ENCODE data around the gene NPLOC4.
A peak's percentile ranks its signal among the peaks of the same experiment; 100 is the strongest.

Gene NPLOC4

GRCh38 chr17:81578038-81578441 is 58.9 kb downstream of the NPLOC4 start:
- CTCF ChIA-PET, result interaction anchor here (0.7 to 3.3 kb wide), 3 partner anchors 11 to 28 kb away, joined by 7 to 12 read pairs (median 12); no protein-coding TSS in a partner anchor
- POLR2A ChIA-PET, result interaction anchor here (1.3 kb wide), 1 partner anchor 9 kb away, joined by 3 read pairs; no protein-coding TSS in a partner anchor
- Histone ChIP-seq H3K36me3 (ENCODE audit: control insufficient read depth in 2 of 2, insufficient read depth in 1 of 2, low read length in 2 of 2) (peaks cover 16 to 95% of the 10 kb centered on the region in 2 experiments), H3K27ac (ENCODE audit: extremely low read depth, low read depth, low read length) (no peak overlapping the region), H3K9me3 (ENCODE audit: control insufficient read depth, insufficient read depth, low read depth, low read length) (no peaks in the 10 kb centered on the region), H3K4me3 (ENCODE audit: low read depth, low read length) (no peak overlapping the region), H3K4me1 (ENCODE audit: control insufficient read depth, insufficient read depth, low read length) (peaks cover 16% of the 10 kb centered on the region)
- TF ChIP-seq ZFP69B (tag by site-specific recombination; IDR thresholded peaks at IDR 0.05) (no peak), ZFHX2 (tag by site-specific recombination; conservative IDR thresholded peaks at IDR 0.05) (peak; percentile 13; the same call in 1 of the 2 replicates), ZIC2 (tag by site-specific recombination; IDR thresholded peaks at IDR 0.05) (peak; percentile 71)

DNA sequence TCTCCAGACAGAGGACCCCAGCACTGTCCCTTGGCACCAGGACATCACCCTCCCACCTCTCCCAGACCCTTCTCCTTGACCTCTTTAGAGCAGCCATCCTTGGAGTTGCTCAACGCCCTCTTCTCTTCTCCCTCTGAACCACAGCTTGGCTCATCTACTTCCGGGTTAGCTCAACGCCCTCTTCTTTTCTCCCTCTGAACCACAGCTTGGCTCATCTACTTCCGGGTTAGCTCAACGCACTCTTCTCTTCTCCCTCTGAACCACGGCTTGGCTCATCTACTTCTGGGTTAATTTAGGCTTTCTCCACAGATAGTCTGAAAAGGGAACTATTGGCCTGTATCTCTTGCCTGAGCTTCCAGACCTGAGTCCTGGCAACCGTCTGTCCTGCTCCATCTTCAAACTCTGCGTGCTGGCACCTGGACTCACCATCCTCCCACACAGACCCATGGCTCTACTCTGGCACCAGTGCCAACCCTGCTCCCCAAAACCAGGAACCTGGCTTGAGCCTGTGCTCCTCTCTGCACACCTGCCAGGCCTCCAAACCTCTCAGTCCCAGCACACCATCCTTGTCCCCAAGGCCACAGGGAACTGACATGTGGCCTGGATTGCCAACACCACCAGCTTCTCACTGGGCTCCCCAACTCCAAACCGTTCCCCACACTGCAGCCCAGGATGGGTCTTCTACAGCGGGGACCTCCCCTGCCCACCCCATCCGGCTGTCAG is 59.5 kb downstream of the NPLOC4 start:
- Histone ChIP-seq H3K9me3 (ENCODE audit: control insufficient read depth, insufficient read depth, low read depth, low read length) (no peaks in the 10 kb centered on the region), H3K4me3 (ENCODE audit: low read depth, low read length) (no peak overlapping the region), H3K36me3 (ENCODE audit: control insufficient read depth in 2 of 2, insufficient read depth in 1 of 2, low read length in 2 of 2) (peaks cover 13 to 95% of the 10 kb centered on the region in 2 experiments), H3K4me1 (ENCODE audit: control insufficient read depth, insufficient read depth, low read length) (peaks cover 16% of the 10 kb centered on the region), H3K27ac (ENCODE audit: extremely low read depth, low read depth, low read length) (peak overlapping the region; percentile 59)
- ChIA-PET CTCF (interaction anchor here (0.7 to 3.3 kb wide), 3 partner anchors 11 to 28 kb away, joined by 7 to 12 read pairs (median 12); no protein-coding TSS in a partner anchor), POLR2A (interaction anchor here (0.6 to 1.4 kb wide), 5 partner anchors 9 to 355 kb away, joined by 3 to 7 read pairs (median 3); partner anchors contain the start of gene CEP131)
- TF ChIP-seq ZNF366 (tag by site-specific recombination; conservative IDR thresholded peaks at IDR 0.05) (no peak), ZNF518A (tag by site-specific recombination; conservative IDR thresholded peaks at IDR 0.05; ENCODE audit: low read depth) (peak; percentile 74), ZNF792 (tag by site-specific recombination; IDR thresholded peaks at IDR 0.05) (no peak), ZNF112 (tag by site-specific recombination; IDR thresholded peaks at IDR 0.05) (no peak), ZNF548 (tag by site-specific recombination; IDR thresholded peaks at IDR 0.05) (no peak), ZNF341 (tag by site-specific recombination; IDR thresholded peaks at IDR 0.05; ENCODE audit: low read depth) (peak; percentile 19; the same call in 1 of the 2 replicates), EGR2 (tag by site-specific recombination; IDR thresholded peaks at IDR 0.05; ENCODE audit: low read depth) (no peak), ZNF221 (tag by site-specific recombination; IDR thresholded peaks at IDR 0.05; ENCODE audit: borderline replicate concordance) (no peak), ZNF555 (tag by site-specific recombination; conservative IDR thresholded peaks at IDR 0.05) (no peak), ZSCAN30 (tag by site-specific recombination; IDR thresholded peaks at IDR 0.05) (no peak), ZNF16 (tag by site-specific recombination; IDR thresholded peaks at IDR 0.05; ENCODE audit: low read depth) (no peak), ZBTB7A (tag by site-specific recombination; IDR thresholded peaks at IDR 0.05; ENCODE audit: low read depth) (no peak), SP2 (tag by site-specific recombination; IDR thresholded peaks at IDR 0.05) (peak; percentile 54), ZNF626 (tag by site-specific recombination; IDR thresholded peaks at IDR 0.05) (no peak), KLF9 (tag by site-specific recombination; IDR thresholded peaks at IDR 0.05; ENCODE audit: low read depth) (no peak), ZNF707 (tag by site-specific recombination; IDR thresholded peaks at IDR 0.05) (no peak), ZSCAN5A (tag by site-specific recombination; IDR thresholded peaks at IDR 0.05) (no peak), ZNF777 (tag by site-specific recombination; IDR thresholded peaks at IDR 0.05; ENCODE audit: borderline replicate concordance) (no peak)
- TF ChIP-seq, protein P1, sequence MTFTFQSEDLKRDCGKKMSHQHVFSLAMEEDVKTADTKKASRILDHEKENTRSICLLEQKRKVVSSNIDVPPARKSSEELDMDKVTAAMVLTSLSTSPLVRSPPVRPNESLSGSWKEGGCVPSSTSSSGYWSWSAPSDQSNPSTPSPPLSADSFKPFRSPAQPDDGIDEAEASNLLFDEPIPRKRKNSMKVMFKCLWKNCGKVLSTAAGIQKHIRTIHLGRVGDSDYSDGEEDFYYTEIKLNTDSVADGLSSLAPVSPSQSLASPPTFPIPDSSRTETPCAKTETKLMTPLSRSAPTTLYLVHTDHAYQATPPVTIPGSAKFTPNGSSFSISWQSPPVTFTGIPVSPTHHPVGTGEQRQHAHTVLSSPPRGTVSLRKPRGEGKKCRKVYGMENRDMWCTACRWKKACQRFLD (tag by site-specific recombination; IDR thresholded peaks at IDR 0.05), result no peak
- TF ChIP-seq, protein P2, sequence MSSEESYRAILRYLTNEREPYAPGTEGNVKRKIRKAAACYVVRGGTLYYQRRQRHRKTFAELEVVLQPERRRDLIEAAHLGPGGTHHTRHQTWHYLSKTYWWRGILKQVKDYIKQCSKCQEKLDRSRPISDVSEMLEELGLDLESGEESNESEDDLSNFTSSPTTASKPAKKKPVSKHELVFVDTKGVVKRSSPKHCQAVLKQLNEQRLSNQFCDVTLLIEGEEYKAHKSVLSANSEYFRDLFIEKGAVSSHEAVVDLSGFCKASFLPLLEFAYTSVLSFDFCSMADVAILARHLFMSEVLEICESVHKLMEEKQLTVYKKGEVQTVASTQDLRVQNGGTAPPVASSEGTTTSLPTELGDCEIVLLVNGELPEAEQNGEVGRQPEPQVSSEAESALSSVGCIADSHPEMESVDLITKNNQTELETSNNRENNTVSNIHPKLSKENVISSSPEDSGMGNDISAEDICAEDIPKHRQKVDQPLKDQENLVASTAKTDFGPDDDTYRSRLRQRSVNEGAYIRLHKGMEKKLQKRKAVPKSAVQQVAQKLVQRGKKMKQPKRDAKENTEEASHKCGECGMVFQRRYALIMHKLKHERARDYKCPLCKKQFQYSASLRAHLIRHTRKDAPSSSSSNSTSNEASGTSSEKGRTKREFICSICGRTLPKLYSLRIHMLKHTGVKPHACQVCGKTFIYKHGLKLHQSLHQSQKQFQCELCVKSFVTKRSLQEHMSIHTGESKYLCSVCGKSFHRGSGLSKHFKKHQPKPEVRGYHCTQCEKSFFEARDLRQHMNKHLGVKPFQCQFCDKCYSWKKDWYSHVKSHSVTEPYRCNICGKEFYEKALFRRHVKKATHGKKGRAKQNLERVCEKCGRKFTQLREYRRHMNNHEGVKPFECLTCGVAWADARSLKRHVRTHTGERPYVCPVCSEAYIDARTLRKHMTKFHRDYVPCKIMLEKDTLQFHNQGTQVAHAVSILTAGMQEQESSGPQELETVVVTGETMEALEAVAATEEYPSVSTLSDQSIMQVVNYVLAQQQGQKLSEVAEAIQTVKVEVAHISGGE (tag by site-specific recombination; conservative IDR thresholded peaks at IDR 0.05; ENCODE audit: low read depth), result peak; percentile 50; the same call in 1 of the 2 replicates

Measured in HEK293 (cell line).